Mesodermal cell (in vitro differentiated cells): Measurements from ENCODE around the gene CCDC34.

Experiments used
- H3K27ac ChIP-seq: 2 replicates; pipeline ENCODE4 v1.7.0; 2013; ENCODE audit warnings: mild to moderate bottlenecking, low read depth, low read length, moderate library complexity; ENCODE audit not compliant: severe bottlenecking
- H3K36me3 ChIP-seq: 2 replicates; pipeline ENCODE4 v1.7.1; 2013; ENCODE audit warnings: mild to moderate bottlenecking, low read length, moderate library complexity; ENCODE audit not compliant: control insufficient read depth, insufficient read depth
- H3K4me1 ChIP-seq: one replicate; pipeline ENCODE4 v1.7.1; 2013; ENCODE audit warnings: mild to moderate bottlenecking, low read length; ENCODE audit not compliant: insufficient read depth, control insufficient read depth, poor library complexity, severe bottlenecking
- H3K4me3 ChIP-seq: 2 replicates; pipeline ENCODE4 v1.7.0; 2013; ENCODE audit warnings: low read length, control low read depth, mild to moderate bottlenecking; ENCODE audit not compliant: insufficient read depth, poor library complexity, severe bottlenecking; ENCODE audit errors: extremely low read depth
- H3K9me3 ChIP-seq: 2 replicates; pipeline ENCODE4 v1.7.1; 2013; ENCODE audit warnings: mild to moderate bottlenecking, low read length, moderate library complexity; ENCODE audit not compliant: control insufficient read depth
- WGBS, 2 experiments: methylation state at CpG; one replicate each; pipeline ENCODE4 v1.1.5; 2013; ENCODE audit warnings: missing lambda C conversion rate in 2 of 2; ENCODE audit not compliant: insufficient coverage in 2 of 2; 5-methylcytosine and 5-hydroxymethylcytosine counted together

Gene CCDC34

DNA sequence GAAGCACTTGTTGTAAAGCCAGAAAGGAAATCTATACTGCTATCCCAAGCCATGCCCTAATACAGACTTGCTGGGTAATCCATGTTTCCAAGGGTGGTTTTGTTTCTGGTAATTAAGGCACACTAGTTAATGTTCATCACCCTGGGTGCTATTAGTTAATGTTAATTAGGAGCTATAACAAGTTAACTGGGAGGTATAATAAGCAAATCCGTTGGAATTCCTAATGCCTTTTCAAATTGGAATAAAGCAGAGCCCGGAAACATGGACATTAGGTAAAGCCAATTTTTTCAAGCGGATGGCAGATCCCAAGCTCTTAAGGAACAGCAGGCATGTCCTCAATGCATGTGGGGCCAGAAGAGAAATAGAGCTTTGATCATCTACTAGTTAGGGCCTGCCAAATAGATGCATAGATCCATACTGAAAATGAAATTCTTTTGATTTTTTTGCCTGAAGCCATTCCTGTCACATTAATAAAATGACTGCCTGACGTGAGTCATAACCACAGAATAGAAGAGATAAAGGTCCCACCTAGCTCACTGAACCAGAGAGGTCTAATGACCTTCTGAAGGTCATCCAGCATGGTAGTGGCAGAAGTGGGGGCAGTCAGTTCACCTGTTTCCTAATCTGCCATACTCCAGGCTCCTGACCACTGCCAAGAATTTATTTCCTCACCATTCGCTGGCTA, 28.5 kb upstream of the CCDC34 start:
- Histone ChIP-seq H3K36me3 (no peaks in the 10 kb centered on the region), H3K4me3 (no peak overlapping the region), H3K27ac (peak overlapping the region; percentile 79), H3K9me3 (no peaks in the 10 kb centered on the region), H3K4me1 (peaks cover 91% of the 10 kb centered on the region)
- 87 to 95% methylated on average over 4 of the region's 5 CpGs for WGBS, 2 experiments

DNA sequence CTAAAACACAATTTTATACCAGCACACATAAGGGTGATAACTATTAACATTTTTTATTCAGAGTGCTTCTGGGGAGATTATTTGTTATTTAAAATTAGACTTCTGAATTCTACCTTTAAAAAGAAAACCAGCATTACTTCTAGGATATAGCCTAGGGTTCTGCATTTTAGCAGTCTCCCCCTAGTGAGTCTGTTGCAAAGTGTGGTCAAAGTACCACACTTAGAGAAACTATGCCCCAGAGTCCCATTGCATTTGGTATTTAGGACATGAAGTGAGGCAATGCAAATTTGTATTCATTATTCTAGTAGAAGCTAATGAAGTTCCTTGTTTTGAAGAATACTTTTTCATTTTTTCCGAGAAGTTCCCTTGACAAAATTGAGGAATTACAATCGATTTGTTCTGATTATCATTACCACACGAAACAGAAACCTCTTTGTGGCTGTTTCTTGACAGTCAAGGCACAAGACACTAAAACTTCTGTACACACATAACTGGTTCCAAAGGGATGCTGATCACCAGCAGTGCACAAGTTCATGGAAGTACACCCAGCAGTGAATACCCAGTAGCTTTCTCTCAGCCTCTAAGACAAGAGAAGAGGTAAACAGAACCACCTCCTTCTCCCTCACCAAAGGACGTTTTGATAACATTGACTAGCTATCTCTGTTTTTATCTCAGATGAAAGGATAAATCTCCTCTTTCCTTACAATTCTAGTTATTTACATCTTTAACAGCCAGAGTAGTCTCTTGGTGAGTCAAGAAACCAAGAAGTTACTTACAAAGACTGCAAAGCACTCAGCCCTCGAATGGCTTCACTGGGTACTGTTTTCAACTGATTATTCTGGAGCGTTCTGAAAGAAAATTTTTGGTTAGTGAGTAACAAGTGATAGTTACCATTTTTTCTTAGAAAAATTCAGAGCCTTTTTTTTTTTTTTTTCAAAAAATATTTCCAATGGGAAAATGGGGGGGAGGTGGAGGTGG, 27.6 kb upstream of the CCDC34 start:
- Histone ChIP-seq H3K4me1 (peaks cover 89% of the 10 kb centered on the region), H3K9me3 (no peaks in the 10 kb centered on the region), H3K4me3 (no peak overlapping the region), H3K27ac (peak overlapping the region; percentile 68), H3K36me3 (no peaks in the 10 kb centered on the region)
- 100% methylated on average over 2 of the region's 6 CpGs for WGBS, 2 experiments

DNA sequence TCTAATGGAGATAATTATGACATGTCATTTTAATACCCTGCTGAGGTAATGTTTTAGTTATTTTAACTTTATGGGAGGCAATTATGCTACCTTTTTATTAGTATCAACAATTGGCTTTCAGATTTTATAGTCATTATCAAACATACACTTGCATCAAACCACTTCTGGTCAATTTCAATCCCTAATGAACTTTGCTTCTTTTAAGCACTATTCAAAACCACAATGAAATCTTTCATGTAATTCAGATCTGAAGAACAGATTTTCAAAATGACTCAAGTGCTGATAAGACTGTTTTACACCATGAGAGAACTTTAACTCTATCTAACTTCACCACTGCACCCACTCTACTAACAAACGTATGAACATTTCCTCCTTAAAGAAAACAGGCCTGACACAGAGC, 25.9 kb upstream of the CCDC34 start:
- H3K4me1 ChIP-seq = peaks cover 85% of the 10 kb centered on the region
- no peak overlapping the region for H3K4me3 ChIP-seq
- H3K27ac ChIP-seq = peak overlapping the region; percentile 26
- no CpG with 5 or more reads among the region's 1 CpG for WGBS, 2 experiments
- no peaks in the 10 kb centered on the region for H3K9me3 ChIP-seq
- peaks cover 13% of the 10 kb centered on the region for H3K36me3 ChIP-seq

DNA sequence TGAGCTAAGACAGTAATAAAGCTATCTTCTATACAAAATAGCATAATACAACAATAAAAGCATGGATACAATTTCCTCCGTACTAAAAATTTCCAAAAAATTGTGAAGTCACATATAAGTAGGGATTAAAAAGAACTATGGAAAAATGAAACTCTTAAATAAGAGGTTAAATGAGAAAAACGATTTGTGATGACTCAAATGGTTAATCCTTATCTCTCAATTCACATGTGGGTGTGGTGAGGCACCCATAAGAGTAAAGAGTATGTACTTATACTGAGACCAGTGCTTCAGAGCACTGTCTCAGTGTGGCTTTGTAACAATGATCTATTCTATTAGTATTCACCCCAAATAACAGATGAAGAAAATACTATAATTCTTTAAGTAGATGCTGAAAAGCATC, 25.0 kb upstream of the CCDC34 start:
- Histone ChIP-seq H3K4me1 (peaks cover 77% of the 10 kb centered on the region), H3K4me3 (no peak overlapping the region), H3K27ac (peak overlapping the region; percentile 7), H3K36me3 (peaks cover 17% of the 10 kb centered on the region), H3K9me3 (no peaks in the 10 kb centered on the region)
- WGBS, 2 experiments = no CpG with 5 or more reads among the region's 2 CpGs

DNA sequence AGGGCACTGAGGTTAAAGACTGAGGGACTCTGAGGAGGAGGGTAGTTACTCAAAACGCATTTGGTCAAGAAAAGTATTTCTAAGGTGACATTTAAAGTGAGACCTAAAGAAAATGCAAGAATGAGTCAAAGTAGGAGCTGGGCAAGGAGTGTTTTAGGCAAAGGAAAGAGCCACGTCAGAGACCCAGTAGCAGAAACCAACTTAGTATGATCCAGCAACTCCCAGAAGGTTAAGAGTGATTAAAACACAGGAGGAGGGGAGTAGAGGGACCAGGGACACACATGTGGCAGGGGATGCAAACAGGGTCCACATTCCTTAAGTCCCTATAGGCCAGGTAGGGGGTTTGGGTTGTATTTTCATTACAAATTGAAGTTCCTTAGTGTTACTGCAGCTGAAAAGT, 24.3 kb upstream of the CCDC34 start:
- 21 to 40% methylated on average over 2 of the region's 2 CpGs for WGBS, 2 experiments
- Histone ChIP-seq H3K36me3 (peaks cover 19% of the 10 kb centered on the region), H3K27ac (peak overlapping the region; percentile 7)

DNA sequence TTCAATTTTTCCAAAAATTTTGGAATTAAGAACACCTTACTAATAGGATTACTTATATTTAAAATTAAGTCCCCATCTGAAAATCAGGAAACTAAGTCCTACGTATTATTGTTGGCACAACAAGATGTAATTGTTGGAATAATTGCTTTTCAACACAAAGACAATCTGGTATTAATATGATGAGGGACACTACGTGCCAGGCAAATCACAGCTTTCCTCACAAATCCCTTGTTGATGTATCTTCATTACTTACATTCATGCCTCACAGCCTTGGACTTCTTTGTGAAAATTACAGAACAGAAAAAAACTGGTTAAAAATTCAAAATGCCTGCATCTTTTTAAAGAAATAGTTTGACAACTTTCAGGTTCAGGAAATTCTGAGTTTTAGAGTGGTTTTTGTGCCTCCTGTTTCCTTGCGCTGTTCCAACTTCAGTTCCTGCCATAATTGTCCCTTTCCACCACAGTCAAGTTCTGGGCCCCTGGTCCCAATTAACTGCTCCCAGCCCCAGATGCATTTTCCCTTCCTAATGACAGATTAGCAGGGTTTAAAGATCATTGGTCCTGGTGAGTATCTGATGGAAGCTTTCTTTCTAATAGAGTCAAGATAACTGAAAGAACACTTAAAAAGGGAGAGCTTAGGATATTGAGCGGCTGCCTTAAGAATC, 23.3 kb upstream of the CCDC34 start:
- Histone ChIP-seq H3K4me3 (no peak overlapping the region), H3K36me3 (peaks cover 29% of the 10 kb centered on the region), H3K27ac (peak overlapping the region; percentile 75), H3K4me1 (peaks cover 64% of the 10 kb centered on the region), H3K9me3 (no peaks in the 10 kb centered on the region)
- no CpG with 5 or more reads among the region's 4 CpGs for WGBS, 2 experiments

More for the DNA sequence above, 24.3 kb upstream of the CCDC34 start:
- H3K9me3 ChIP-seq = no peaks in the 10 kb centered on the region
- no peak overlapping the region for H3K4me3 ChIP-seq
- peaks cover 74% of the 10 kb centered on the region for H3K4me1 ChIP-seq

DNA sequence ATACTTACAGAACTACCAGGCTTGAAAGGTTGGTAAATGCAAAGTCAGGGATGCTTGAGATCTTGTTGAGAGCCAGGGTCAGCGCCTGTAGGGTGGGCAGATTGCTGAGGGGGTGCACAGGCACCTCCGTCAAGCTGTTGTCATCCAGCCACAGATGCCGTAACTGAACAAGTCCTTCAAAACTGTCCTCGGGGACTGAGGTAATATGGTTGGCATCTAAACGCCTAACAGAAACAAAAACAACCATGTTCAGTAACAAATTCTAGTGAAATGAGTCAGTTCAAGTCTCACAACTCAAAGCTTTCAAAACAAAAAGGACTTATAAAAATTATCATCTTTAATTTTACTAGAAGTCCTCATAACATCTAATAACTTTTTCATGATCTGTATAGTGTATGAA, 22.2 kb upstream of the CCDC34 start:
- Histone ChIP-seq H3K9me3 (no peaks in the 10 kb centered on the region), H3K36me3 (peaks cover 32% of the 10 kb centered on the region), H3K4me3 (no peak overlapping the region), H3K4me1 (peaks cover 53% of the 10 kb centered on the region), H3K27ac (peak overlapping the region; percentile 74)
- WGBS, 2 experiments = 95 to 100% methylated on average over 1 to 4 of the region's 5 CpGs

DNA sequence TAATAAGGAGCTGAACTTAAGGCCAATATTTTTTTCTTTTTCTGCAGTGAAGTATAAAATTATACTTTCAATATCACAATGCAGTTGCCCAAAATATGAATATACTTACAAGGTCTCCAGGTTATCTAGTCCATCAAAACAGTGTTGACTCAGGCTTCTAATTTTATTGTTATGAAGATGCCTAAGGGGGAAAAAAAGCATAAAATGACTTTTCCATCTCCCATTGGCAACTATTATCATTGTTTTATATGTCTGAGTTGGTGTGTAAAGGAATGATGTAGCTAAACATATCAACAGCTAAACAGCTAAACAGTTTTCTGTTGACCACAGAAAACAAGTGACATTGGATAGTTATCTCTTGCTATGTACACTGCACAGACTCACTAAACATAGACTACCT, 21.2 kb upstream of the CCDC34 start:
- Histone ChIP-seq H3K27ac (no peak overlapping the region), H3K9me3 (no peaks in the 10 kb centered on the region), H3K4me1 (peaks cover 44% of the 10 kb centered on the region), H3K4me3 (no peak overlapping the region), H3K36me3 (peaks cover 42% of the 10 kb centered on the region)

DNA sequence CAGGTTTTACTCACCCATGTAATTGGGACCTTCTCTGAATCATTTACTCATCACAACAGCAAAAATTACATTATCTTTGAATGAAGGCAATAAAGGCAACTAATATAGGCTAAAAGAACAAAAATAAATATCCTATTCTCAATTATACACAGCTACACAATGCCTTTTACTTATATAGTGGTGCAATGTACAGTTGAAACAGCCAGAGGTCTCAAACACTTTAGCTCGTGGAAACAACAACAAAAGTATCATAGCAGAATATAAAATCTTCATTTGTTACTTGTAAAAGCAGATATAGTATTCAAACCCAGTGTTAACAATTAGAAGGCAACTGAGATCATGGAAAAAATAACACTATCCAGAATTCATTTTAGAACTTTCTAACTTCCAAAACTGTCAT, 20.6 kb upstream of the CCDC34 start:
- H3K9me3 ChIP-seq = no peaks in the 10 kb centered on the region
- H3K36me3 ChIP-seq = peaks cover 48% of the 10 kb centered on the region
- H3K27ac ChIP-seq = no peak overlapping the region
- no CpG with 5 or more reads among the region's 1 CpG for WGBS, 2 experiments
- H3K4me3 ChIP-seq = no peak overlapping the region
- peaks cover 38% of the 10 kb centered on the region for H3K4me1 ChIP-seq

DNA sequence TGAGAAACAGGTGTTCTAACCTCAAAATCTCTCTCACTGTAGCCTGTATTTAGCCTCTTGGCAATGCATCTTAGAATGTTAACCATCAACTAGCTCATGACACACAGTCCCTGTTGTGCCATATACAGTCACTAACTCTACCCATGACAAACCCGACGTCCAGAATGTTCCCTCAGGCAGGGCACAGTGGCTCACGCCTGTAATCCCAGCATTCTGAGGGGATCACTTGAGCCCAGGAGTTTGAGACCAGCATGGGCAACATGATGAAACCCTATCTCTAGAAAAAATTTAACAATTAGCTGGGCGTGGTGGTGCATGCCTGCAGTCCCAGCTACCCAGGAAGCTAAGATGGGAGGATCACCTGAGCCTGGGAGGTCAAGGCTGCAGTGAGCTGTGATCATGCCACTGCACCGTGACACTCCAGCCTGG, 18.2 kb upstream of the CCDC34 start:
- Histone ChIP-seq H3K9me3 (no peaks in the 10 kb centered on the region), H3K27ac (no peak overlapping the region), H3K4me1 (peaks cover 18% of the 10 kb centered on the region), H3K36me3 (peaks cover 59% of the 10 kb centered on the region), H3K4me3 (no peak overlapping the region)
- WGBS, 2 experiments = 90 to 98% methylated on average over 4 of the region's 5 CpGs
